Stomach (tissue), 4 donors: ENCODE measurements around the gene TEAD1.

ENCODE experiments used
- EP300 ChIP-seq: sonication (generic); formaldehyde crosslinking; IDR thresholded peaks from one replicate; pipeline ENCODE4 v1.6.1; 2017; ENCODE audit warnings: antibody characterized with exemption
- TF ChIP-seq, protein P1 (sequence below), 7 experiments: fragments of 450-650 bp in 4 of 7; fragments of 200-600 bp in 3 of 7; sonication (generic) in 3 of 7; IDR thresholded peaks; one replicate each; pipeline ENCODE4 v1.5.1; 2016 to 2019; ENCODE audit warnings: antibody characterized with exemption in 7 of 7, control low read depth in 2 of 7, mild to moderate bottlenecking in 1 of 7

GRCh38 chr11:12631651-12632050 lies 42.6 kb upstream of the TEAD1 start:
- TF ChIP-seq EP300 = no peak
- TF ChIP-seq, protein P1, sequence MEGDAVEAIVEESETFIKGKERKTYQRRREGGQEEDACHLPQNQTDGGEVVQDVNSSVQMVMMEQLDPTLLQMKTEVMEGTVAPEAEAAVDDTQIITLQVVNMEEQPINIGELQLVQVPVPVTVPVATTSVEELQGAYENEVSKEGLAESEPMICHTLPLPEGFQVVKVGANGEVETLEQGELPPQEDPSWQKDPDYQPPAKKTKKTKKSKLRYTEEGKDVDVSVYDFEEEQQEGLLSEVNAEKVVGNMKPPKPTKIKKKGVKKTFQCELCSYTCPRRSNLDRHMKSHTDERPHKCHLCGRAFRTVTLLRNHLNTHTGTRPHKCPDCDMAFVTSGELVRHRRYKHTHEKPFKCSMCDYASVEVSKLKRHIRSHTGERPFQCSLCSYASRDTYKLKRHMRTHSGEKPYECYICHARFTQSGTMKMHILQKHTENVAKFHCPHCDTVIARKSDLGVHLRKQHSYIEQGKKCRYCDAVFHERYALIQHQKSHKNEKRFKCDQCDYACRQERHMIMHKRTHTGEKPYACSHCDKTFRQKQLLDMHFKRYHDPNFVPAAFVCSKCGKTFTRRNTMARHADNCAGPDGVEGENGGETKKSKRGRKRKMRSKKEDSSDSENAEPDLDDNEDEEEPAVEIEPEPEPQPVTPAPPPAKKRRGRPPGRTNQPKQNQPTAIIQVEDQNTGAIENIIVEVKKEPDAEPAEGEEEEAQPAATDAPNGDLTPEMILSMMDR (IDR thresholded peaks at IDR 0.05) = no peak
